ENCODE measurements around the gene CCDC149. TPM values are rescaled to one million over a fixed set of nuclear protein-coding genes. Genes with fewer than 3 reads are reported as not detected.

The CCDC149 gene
- total RNA-seq, 3 donors from 2014 or later (not counting 1 experiment from before 2014, with no cell fraction given), result 0.14 to 0.86 (median 0.43) TPM

DNA sequence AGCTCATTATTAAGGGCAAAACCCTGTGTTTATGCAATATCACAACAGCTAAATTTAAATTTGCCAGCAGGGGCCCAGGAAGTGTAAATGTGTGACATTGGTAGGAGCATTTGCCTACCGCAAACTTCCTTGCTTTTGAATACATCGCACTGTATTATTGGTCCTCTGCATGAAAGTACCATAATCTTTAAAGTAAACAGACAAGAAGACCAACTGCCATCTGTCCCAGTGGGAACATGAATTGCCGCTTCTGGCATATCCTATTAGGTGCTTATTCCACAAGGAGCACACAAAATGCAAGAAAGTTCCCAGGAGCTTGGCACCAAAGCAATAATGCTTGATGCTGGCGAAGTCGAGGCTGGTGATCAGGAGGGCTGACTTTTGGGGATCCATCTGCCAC is 66.1 kb downstream of the CCDC149 start:
- Mint-ChIP-seq H3K4me3 (no peak overlapping the region), H3K36me3 (no peaks in the 10 kb centered on the region), H3K27ac (no peak overlapping the region), H3K9me3 (no peaks in the 10 kb centered on the region), H3K4me1 (no peaks in the 10 kb centered on the region), H3K27me3 (ENCODE audit: low read depth in 2 of 2) (peaks cover 0 to 2% of the 10 kb centered on the region in 2 donors)
- no peaks in the 10 kb centered on the region for H3K36me3 ChIP-seq (ENCODE audit: control insufficient read depth, insufficient read depth, low read length)
- DNase-seq, result no peak
- H3K27ac ChIP-seq (ENCODE audit: low read length), result no peak overlapping the region
- no peak for TF ChIP-seq CTCF (IDR thresholded peaks at IDR 0.05)
- intact Hi-C loops (cut with micrococcal nuclease), result no loop called here
- WGBS (ENCODE audit: insufficient coverage), result 91% methylated on average over 5 of the region's 5 CpGs
- no peaks in the 10 kb centered on the region for H3K27me3 ChIP-seq (ENCODE audit: control insufficient read depth, insufficient read depth, low read length)
- no peak for ATAC-seq
- no peak overlapping the region for H3K4me3 ChIP-seq (ENCODE audit: low read length)
- no peaks in the 10 kb centered on the region for H3K9me3 ChIP-seq (ENCODE audit: control insufficient read depth, insufficient read depth, low read length)
- H3K4me1 ChIP-seq (ENCODE audit: control insufficient read depth, insufficient read depth, low read length), result no peaks in the 10 kb centered on the region

DNA sequence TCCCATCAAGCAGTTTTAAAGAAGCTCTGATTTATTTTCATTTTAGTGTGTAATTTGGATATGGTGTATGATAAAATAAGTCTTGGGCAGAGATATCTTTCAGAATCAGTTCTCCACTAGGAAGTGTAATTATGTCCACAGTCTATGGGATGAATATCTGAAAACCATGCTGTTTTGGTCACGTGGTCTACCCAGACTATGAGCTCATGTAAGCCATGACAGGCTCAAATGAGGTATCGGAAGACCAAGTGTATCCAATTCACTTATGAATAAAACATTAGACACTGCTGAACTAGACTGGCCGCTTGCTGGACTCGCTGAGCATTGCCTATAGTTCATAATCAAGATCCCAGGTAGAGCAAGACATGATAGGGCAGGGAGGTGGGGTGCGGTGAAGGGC is 66.9 kb downstream of the CCDC149 start:
- no peak overlapping the region for H3K4me3 Mint-ChIP-seq
- Histone ChIP-seq H3K4me3 (ENCODE audit: low read length) (no peak overlapping the region), H3K27ac (ENCODE audit: low read length) (no peak overlapping the region), H3K27me3 (ENCODE audit: control insufficient read depth, insufficient read depth, low read length) (no peaks in the 10 kb centered on the region), H3K4me1 (ENCODE audit: control insufficient read depth, insufficient read depth, low read length) (no peaks in the 10 kb centered on the region), H3K9me3 (ENCODE audit: control insufficient read depth, insufficient read depth, low read length) (no peaks in the 10 kb centered on the region), H3K36me3 (ENCODE audit: control insufficient read depth, insufficient read depth, low read length) (no peaks in the 10 kb centered on the region)
- peaks cover 0 to 2% of the 10 kb centered on the region in 2 donors for H3K27me3 Mint-ChIP-seq (ENCODE audit: low read depth in 2 of 2)
- WGBS (ENCODE audit: insufficient coverage), result 87% methylated on average over 5 of the region's 5 CpGs
- DNase-seq (no peak), ATAC-seq (no peak)
- intact Hi-C loops (cut with micrococcal nuclease), result no loop called here
- no peak overlapping the region for H3K27ac Mint-ChIP-seq
- H3K4me1 Mint-ChIP-seq, result no peaks in the 10 kb centered on the region
- no peaks in the 10 kb centered on the region for H3K36me3 Mint-ChIP-seq
- H3K9me3 Mint-ChIP-seq, result no peaks in the 10 kb centered on the region
- TF ChIP-seq CTCF (IDR thresholded peaks at IDR 0.05), result no peak

DNA sequence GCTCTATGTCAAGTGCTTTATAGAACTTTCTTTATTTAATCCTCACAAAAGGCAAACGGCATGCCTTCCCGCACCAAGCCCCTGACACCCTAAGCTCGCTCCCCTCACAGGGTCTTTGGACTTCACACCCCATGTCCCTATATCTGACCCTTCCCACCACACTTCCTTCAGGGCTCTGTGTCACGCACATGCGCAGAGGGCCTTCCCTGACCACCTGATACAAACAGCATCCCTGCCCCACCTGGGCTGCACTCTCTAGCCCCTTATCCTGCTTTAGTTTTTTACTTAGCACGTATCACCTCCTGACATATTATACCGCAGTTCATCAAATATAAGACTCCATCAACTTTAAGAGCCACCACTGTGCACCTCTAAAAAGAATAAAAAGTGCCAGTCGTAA is 67.7 kb downstream of the CCDC149 start:
- no peaks in the 10 kb centered on the region for H3K9me3 ChIP-seq (ENCODE audit: control insufficient read depth, insufficient read depth, low read length)
- no peaks in the 10 kb centered on the region for H3K27me3 ChIP-seq (ENCODE audit: control insufficient read depth, insufficient read depth, low read length)
- no peaks in the 10 kb centered on the region for H3K9me3 Mint-ChIP-seq
- H3K27ac ChIP-seq (ENCODE audit: low read length), result no peak overlapping the region
- intact Hi-C loops (cut with micrococcal nuclease), result no loop called here
- H3K27ac Mint-ChIP-seq, result no peak overlapping the region
- TF ChIP-seq CTCF (IDR thresholded peaks at IDR 0.05), result no peak
- no peak overlapping the region for H3K4me3 ChIP-seq (ENCODE audit: low read length)
- H3K27me3 Mint-ChIP-seq (ENCODE audit: low read depth in 2 of 2), result peaks cover 0 to under 1% of the 10 kb centered on the region in 2 donors
- no peaks in the 10 kb centered on the region for H3K36me3 ChIP-seq (ENCODE audit: control insufficient read depth, insufficient read depth, low read length)
- no peaks in the 10 kb centered on the region for H3K4me1 Mint-ChIP-seq
- no peaks in the 10 kb centered on the region for H3K36me3 Mint-ChIP-seq
- ATAC-seq (no peak), DNase-seq (no peak)
- WGBS (ENCODE audit: insufficient coverage), result 93% methylated on average over 7 of the region's 8 CpGs
- H3K4me1 ChIP-seq (ENCODE audit: control insufficient read depth, insufficient read depth, low read length), result no peaks in the 10 kb centered on the region
- no peak overlapping the region for H3K4me3 Mint-ChIP-seq

GRCh38 chr4:24843096-24843495 is 69.7 kb downstream of the CCDC149 start:
- TF ChIP-seq CTCF (IDR thresholded peaks at IDR 0.05), result no peak
- no peaks in the 10 kb centered on the region for H3K27me3 Mint-ChIP-seq (ENCODE audit: low read depth in 2 of 2)

More at GRCh38 chr4:24843096-24843495, 69.7 kb downstream of the CCDC149 start:
- Mint-ChIP-seq H3K9me3 (no peaks in the 10 kb centered on the region), H3K27ac (no peak overlapping the region), H3K4me1 (no peaks in the 10 kb centered on the region), H3K4me3 (no peak overlapping the region), H3K36me3 (no peaks in the 10 kb centered on the region)
- Histone ChIP-seq H3K4me3 (ENCODE audit: low read length) (no peak overlapping the region), H3K27me3 (ENCODE audit: control insufficient read depth, insufficient read depth, low read length) (no peaks in the 10 kb centered on the region), H3K9me3 (ENCODE audit: control insufficient read depth, insufficient read depth, low read length) (no peaks in the 10 kb centered on the region), H3K4me1 (ENCODE audit: control insufficient read depth, insufficient read depth, low read length) (no peaks in the 10 kb centered on the region), H3K27ac (ENCODE audit: low read length) (no peak overlapping the region), H3K36me3 (ENCODE audit: control insufficient read depth, insufficient read depth, low read length) (no peaks in the 10 kb centered on the region)
- no peak for DNase-seq
- ATAC-seq, result no peak
- 80% methylated on average over 3 of the region's 3 CpGs for whole genome bisulfite sequencing (ENCODE audit: insufficient coverage)
- intact Hi-C loops (cut with micrococcal nuclease), result no loop called here
